Measurements from ENCODE around the gene CACNA1B.

DNA sequence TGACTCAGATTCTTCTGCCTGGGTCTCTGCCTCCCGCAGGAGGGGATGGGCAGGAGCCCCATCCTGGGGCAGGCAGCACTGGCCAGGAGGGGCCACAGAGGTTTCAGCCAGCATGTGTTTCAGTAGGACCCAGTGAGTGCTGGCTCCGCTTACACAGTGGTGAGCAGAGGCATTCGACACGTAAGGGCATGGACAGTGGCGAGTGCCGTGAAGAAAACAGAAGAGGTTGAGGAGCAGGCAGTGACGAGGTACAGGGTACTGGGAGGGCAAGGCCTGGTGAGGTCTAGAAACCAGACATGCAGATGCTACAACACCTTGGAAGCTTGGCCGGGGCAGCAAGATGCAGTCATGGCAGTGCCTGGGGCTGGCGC is 41.5 kb downstream of the CACNA1B start:
- TF ChIP-seq, protein P1, sequence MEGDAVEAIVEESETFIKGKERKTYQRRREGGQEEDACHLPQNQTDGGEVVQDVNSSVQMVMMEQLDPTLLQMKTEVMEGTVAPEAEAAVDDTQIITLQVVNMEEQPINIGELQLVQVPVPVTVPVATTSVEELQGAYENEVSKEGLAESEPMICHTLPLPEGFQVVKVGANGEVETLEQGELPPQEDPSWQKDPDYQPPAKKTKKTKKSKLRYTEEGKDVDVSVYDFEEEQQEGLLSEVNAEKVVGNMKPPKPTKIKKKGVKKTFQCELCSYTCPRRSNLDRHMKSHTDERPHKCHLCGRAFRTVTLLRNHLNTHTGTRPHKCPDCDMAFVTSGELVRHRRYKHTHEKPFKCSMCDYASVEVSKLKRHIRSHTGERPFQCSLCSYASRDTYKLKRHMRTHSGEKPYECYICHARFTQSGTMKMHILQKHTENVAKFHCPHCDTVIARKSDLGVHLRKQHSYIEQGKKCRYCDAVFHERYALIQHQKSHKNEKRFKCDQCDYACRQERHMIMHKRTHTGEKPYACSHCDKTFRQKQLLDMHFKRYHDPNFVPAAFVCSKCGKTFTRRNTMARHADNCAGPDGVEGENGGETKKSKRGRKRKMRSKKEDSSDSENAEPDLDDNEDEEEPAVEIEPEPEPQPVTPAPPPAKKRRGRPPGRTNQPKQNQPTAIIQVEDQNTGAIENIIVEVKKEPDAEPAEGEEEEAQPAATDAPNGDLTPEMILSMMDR (conservative IDR thresholded peaks at IDR 0.05 in 1 of 2, IDR thresholded peaks at IDR 0.05 in 1 of 2; ENCODE audit: low read depth in 1 of 2, low read length in 2 of 2): no peak
- no peak for TF ChIP-seq EZH2 (IDR thresholded peaks at IDR 0.05; ENCODE audit: low read length, missing control alignments)

Data from fibroblast of lung (primary cell).